GM19452 (cell line): ENCODE results near the gene TRIM27.
"Not testable (repeated sequence)": the region's sequence is repeated elsewhere in the genome, so short reads cannot be mapped to it uniquely, and the experiment has no call there.

ENCODE experiments used
- ATAC-seq: cut with Tn5 transposase; IDR thresholded peaks from one replicate; pipeline ENCODE4 v1.9.1; 2021; ENCODE audit not compliant: unreplicated experiment

TRIM27 gene

GRCh38 chr6:28923318-28924102 is at the start of gene TRIM27:
Gene TRIM27 (minus strand): TSS chr6:28923985. CDS start chr6:28923632, 353 bp downstream.
- ATAC-seq = peak; percentile 87

- ATAC-seq = not testable (repeated sequence)
These were observed 46.3 kb upstream of the TRIM27 start for GRCh38 chr6:28970056-28970455.

GRCh38 chr6:28969129-28969528 is 45.3 kb upstream of the TRIM27 start:
- ATAC-seq = no peak

- ATAC-seq = no peak
These were observed 44.7 kb upstream of the TRIM27 start for GRCh38 chr6:28968476-28968875.

- no peak for ATAC-seq
These were observed 41.9 kb upstream of the TRIM27 start for GRCh38 chr6:28965706-28966105.

- no peak for ATAC-seq
These were observed 37.2 kb upstream of the TRIM27 start for GRCh38 chr6:28960846-28961500.

- ATAC-seq = not testable (repeated sequence)
These were observed 34.9 kb upstream of the TRIM27 start for GRCh38 chr6:28958561-28959243.

GRCh38 chr6:28957795-28958314 is 34.1 kb upstream of the TRIM27 start:
- not testable (repeated sequence) for ATAC-seq

GRCh38 chr6:28956331-28956730 is 32.5 kb upstream of the TRIM27 start:
- ATAC-seq = no peak

GRCh38 chr6:28953585-28954258 is 29.9 kb upstream of the TRIM27 start:
- ATAC-seq = no peak

GRCh38 chr6:28953039-28953584 is 29.3 kb upstream of the TRIM27 start:
- no peak for ATAC-seq

- not testable (repeated sequence) for ATAC-seq
These were observed 25.9 kb upstream of the TRIM27 start for GRCh38 chr6:28949656-28950195.

- ATAC-seq = no peak
These were observed 25.1 kb upstream of the TRIM27 start for GRCh38 chr6:28948782-28949486.

GRCh38 chr6:28947831-28948270 is 24.1 kb upstream of the TRIM27 start:
- ATAC-seq = no peak

GRCh38 chr6:28947067-28947765 is 23.4 kb upstream of the TRIM27 start:
- ATAC-seq = no peak

GRCh38 chr6:28945349-28945748 is 21.6 kb upstream of the TRIM27 start:
- no peak for ATAC-seq

- ATAC-seq = no peak
These were observed 20.7 kb upstream of the TRIM27 start for GRCh38 chr6:28944412-28944865.

GRCh38 chr6:28943557-28944411 is 20.0 kb upstream of the TRIM27 start:
- ATAC-seq = no peak
